RWPE2 (cell line): Measurements from ENCODE around the gene DPM1.
A peak's percentile ranks its signal among the peaks of the same experiment; 100 is the strongest.

ENCODE experiments used
- ATAC-seq: fragments of 200-7000 bp; cut with Tn5 transposase; 3 replicates; pipeline ENCODE4 v1.9.1; 2021; ENCODE audit warnings: low read depth
- DNase-seq: peaks from one replicate; pipeline ENCODE4 v3.0.0-alpha.2; 2020; ENCODE audit warnings: low spot score
- H3K27ac ChIP-seq: fragments of 450-650 bp; 2 replicates; pipeline ENCODE4 v1.5.1; 2017; ENCODE audit warnings: mild to moderate bottlenecking; ENCODE audit not compliant: poor library complexity, severe bottlenecking
- H3K27me3 ChIP-seq: fragments of 250-450 bp; sonication (Bioruptor Pico); 2 replicates; pipeline ENCODE4 v1.5.1; 2021; ENCODE audit warnings: mild to moderate bottlenecking, moderate library complexity; ENCODE audit not compliant: insufficient read depth, poor library complexity, severe bottlenecking
- H3K36me3 ChIP-seq: fragments of 250-450 bp; sonication (Bioruptor Pico); 2 replicates; pipeline ENCODE4 v1.5.1; 2020; ENCODE audit warnings: low read depth, mild to moderate bottlenecking, moderate library complexity
- H3K4me1 ChIP-seq: fragments of 250-450 bp; sonication (Bioruptor Pico); 2 replicates; pipeline ENCODE4 v1.5.1; 2021; ENCODE audit warnings: mild to moderate bottlenecking, moderate library complexity; ENCODE audit not compliant: insufficient read depth, poor library complexity, severe bottlenecking
- H3K4me3 ChIP-seq: fragments of 250-450 bp; sonication (Bioruptor Pico); 2 replicates; pipeline ENCODE4 v1.5.1; 2021; ENCODE audit warnings: mild to moderate bottlenecking, moderate library complexity; ENCODE audit not compliant: severe bottlenecking
- H3K9me3 ChIP-seq: fragments of 250-450 bp; sonication (Bioruptor Pico); 2 replicates; pipeline ENCODE4 v1.5.1; 2021; ENCODE audit warnings: mild to moderate bottlenecking, moderate library complexity; ENCODE audit not compliant: severe bottlenecking
- TF ChIP-seq, protein P1 (sequence below): fragments of 450-650 bp; IDR thresholded peaks from one replicate; pipeline ENCODE4 v1.5.1; 2017; ENCODE audit warnings: mild to moderate bottlenecking, moderate library complexity; ENCODE audit not compliant: poor library complexity, severe bottlenecking

The DPM1 gene

DNA sequence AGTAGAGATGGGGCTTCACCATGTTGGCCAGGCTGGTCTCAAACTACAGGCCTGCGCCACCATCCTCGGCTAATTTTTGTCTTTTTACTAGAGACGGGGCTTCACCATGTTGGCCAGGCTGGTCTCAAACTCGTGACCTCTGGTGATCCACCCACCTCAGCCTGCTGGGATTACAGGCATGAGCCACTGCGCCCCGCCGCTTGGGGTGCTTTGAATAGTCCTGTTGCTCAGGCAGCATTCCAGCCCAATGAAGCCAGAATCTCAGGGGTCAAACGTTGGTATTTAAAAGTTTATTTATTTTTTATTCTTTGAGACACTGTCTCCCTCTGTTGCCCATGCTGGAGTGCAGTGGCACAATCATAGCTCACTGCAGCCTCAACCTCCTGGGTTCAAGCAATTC lies 11.6 kb upstream of the DPM1 start:
- H3K4me3 ChIP-seq, result no peak overlapping the region
- no peaks in the 10 kb centered on the region for H3K9me3 ChIP-seq
- no peaks in the 10 kb centered on the region for H3K4me1 ChIP-seq
- peak; percentile 72 for DNase-seq
- no peak for ATAC-seq
- TF ChIP-seq, protein P1, sequence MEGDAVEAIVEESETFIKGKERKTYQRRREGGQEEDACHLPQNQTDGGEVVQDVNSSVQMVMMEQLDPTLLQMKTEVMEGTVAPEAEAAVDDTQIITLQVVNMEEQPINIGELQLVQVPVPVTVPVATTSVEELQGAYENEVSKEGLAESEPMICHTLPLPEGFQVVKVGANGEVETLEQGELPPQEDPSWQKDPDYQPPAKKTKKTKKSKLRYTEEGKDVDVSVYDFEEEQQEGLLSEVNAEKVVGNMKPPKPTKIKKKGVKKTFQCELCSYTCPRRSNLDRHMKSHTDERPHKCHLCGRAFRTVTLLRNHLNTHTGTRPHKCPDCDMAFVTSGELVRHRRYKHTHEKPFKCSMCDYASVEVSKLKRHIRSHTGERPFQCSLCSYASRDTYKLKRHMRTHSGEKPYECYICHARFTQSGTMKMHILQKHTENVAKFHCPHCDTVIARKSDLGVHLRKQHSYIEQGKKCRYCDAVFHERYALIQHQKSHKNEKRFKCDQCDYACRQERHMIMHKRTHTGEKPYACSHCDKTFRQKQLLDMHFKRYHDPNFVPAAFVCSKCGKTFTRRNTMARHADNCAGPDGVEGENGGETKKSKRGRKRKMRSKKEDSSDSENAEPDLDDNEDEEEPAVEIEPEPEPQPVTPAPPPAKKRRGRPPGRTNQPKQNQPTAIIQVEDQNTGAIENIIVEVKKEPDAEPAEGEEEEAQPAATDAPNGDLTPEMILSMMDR, result no peak
- H3K36me3 ChIP-seq, result no peaks in the 10 kb centered on the region
- H3K27ac ChIP-seq, result no peak overlapping the region
- H3K27me3 ChIP-seq, result no peaks in the 10 kb centered on the region

DNA sequence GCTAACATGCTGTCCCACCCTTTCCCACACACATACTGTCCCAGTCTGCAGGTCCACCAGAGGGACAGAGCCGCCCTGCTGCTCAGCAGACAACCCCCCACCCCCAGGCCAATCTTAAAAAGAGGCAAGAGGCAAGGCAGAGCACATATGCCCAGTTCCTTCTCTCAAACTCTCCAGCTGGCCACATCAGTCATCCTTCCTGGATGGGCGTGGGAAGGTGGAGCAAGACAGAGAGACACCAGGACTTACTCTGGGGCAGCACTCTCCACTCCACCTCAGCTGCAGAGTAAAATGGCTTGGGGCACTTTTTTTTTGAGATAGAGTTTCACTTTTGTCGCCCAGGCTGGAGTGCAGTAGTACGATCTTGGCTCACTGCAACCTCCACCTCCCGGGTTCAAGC lies 11.1 kb upstream of the DPM1 start:
- Histone ChIP-seq H3K36me3 (no peaks in the 10 kb centered on the region), H3K4me1 (no peaks in the 10 kb centered on the region), H3K4me3 (no peak overlapping the region), H3K27me3 (no peaks in the 10 kb centered on the region), H3K9me3 (no peaks in the 10 kb centered on the region), H3K27ac (no peak overlapping the region)
- TF ChIP-seq, protein P1, result no peak
- DNase-seq (peak; percentile 45), ATAC-seq (0 out of 3 replicates have a peak, but pooled peaks have one; percentile 33)

DNA sequence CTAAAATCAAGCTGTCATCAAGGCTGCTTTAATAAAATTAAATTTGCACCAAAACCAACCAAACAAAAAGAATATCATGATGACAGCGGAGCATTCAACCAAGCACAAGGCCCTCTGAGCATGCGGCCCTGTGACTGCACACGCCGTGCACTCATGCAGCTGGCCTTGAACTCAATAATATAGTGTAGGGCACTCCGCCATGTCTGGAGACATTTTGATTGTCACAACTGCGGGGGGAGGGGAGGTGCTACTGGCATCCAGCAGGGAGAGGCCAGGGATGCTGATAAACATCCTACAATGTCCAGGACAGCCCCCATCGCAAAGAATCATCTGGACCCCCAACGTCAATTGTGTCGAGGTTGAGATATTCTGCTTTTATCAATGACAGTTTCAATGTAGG lies 10.0 kb upstream of the DPM1 start:
- TF ChIP-seq, protein P1, result no peak
- Histone ChIP-seq H3K27me3 (no peaks in the 10 kb centered on the region), H3K36me3 (no peaks in the 10 kb centered on the region), H3K9me3 (no peaks in the 10 kb centered on the region), H3K27ac (no peak overlapping the region), H3K4me1 (no peaks in the 10 kb centered on the region), H3K4me3 (no peak overlapping the region)
- DNase-seq, result no peak
- no peak for ATAC-seq

DNA sequence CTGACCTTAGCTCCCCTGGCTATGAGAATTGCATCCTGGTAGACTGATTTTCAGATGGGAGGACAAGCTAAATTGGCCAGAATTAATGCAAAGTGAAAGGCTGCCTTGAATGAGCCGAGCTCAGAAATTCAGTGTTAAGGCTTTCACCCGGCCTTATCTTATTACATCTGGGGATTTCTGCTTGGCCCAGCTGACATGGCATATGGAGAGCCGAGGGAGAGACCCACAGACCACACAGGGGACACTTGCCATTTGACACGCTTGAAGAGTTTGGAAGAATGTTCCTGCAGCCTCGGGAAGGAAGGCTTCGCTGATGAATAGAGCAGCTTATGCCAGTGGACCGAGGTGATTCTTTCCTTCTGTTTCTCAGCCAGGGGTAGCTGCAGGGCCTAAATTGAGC lies 9.3 kb upstream of the DPM1 start:
- TF ChIP-seq, protein P1, result no peak
- Histone ChIP-seq H3K9me3 (no peaks in the 10 kb centered on the region), H3K4me3 (no peak overlapping the region), H3K36me3 (peaks cover under 1% of the 10 kb centered on the region; the same call in 1 of the 2 replicates), H3K27ac (no peak overlapping the region), H3K27me3 (no peaks in the 10 kb centered on the region), H3K4me1 (no peaks in the 10 kb centered on the region)
- DNase-seq (no peak), ATAC-seq (no peak)

DNA sequence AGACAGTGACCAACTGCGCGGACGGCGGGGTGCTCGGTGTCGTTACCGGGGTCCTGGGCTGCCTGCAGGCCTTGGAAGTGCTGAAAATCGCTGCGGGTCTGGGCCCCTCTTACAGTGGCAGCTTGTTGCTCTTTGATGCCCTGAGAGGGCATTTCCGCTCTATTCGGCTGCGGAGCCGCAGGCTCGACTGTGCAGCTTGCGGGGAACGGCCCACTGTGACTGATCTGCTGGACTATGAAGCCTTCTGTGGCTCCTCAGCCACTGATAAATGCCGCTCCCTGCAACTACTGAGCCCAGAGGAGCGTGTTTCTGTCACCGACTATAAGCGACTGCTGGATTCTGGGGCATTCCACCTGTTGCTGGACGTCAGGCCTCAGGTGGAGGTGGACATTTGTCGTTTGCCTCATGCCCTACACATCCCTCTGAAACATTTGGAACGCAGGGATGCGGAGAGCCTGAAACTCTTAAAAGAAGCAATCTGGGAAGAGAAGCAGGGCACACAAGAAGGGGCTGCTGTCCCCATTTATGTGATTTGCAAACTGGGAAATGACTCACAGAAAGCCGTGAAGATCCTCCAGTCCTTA lies 1.3 kb upstream of the DPM1 start:
- ATAC-seq (no peak), DNase-seq (no peak)
- TF ChIP-seq, protein P1, result peak; percentile 0
- H3K4me1 ChIP-seq, result peaks cover 38% of the 10 kb centered on the region
- peak overlapping the region; percentile 72 for H3K4me3 ChIP-seq
- no peaks in the 10 kb centered on the region for H3K9me3 ChIP-seq
- H3K36me3 ChIP-seq, result peaks cover 52% of the 10 kb centered on the region
- no peaks in the 10 kb centered on the region for H3K27me3 ChIP-seq
- peak overlapping the region; percentile 48 for H3K27ac ChIP-seq
